Activated T-cell treated with anti-CD3 and anti-CD28 coated beads for 24 hours (primary cell): ENCODE measurements around the gene STK11.

Source experiments
- DNase-seq: peaks from one replicate; pipeline ENCODE4 v3.0.0-alpha.2; 2020; ENCODE audit warnings: low read depth

STK11 gene, protein sequence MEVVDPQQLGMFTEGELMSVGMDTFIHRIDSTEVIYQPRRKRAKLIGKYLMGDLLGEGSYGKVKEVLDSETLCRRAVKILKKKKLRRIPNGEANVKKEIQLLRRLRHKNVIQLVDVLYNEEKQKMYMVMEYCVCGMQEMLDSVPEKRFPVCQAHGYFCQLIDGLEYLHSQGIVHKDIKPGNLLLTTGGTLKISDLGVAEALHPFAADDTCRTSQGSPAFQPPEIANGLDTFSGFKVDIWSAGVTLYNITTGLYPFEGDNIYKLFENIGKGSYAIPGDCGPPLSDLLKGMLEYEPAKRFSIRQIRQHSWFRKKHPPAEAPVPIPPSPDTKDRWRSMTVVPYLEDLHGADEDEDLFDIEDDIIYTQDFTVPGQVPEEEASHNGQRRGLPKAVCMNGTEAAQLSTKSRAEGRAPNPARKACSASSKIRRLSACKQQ

GRCh38 chr19:1205114-1206099 is at the start of gene STK11:
Gene STK11, plus strand, starts transcription at chr19:1205778. Its CDS starts 1,136 bp downstream, at chr19:1206914.
- DNase-seq, result peak; percentile 99

GRCh38 chr19:1156305-1156801 is 49.2 kb upstream of the STK11 start:
- DNase-seq, result no peak

DNA sequence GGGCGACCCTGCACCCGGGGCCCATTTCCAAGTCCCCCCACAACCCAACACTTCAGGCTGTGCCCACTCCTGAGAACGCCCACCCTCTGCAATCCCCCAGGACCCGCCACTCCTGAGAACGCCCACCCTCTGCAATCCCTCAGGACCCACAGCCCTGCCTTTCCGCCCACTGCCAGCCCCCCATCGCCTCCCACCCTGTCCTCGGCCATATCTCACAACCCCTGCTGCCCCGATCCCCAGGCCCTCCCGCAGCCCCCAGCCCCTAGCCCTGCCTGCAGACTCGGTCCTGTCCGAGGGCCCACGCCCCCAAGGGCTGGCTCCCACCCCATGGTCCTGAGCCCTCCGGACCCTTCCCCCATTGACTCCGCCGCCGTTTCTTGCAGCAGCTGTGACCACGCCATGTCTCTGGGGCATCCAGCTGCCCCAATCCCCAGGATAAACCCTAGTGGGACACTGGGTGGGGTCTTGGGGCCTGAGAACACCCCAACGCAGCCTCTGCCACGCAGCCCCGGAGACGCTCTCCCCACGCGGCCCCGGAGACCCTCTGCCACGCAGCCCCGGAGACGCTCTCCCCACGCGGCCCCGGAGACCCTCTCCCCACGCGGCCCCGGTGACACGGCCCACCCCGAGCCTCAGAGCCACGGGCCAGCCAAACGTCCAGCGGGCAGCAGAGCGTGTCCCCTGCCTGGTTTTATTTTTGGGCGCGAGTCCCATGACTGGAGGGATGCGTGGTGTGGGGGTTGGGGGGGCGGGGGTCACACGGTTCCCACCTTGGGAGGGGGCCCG is 48.6 kb upstream of the STK11 start:
- DNase-seq, result no peak

GRCh38 chr19:1157931-1158884 is 47.4 kb upstream of the STK11 start:
- no peak for DNase-seq

GRCh38 chr19:1158885-1159448 is 46.6 kb upstream of the STK11 start:
- no peak for DNase-seq

- no peak for DNase-seq
These were observed 45.5 kb upstream of the STK11 start for GRCh38 chr19:1159864-1160595.

- DNase-seq, result no peak
These were observed 43.9 kb upstream of the STK11 start for GRCh38 chr19:1161716-1162115.

- no peak for DNase-seq
These were observed 42.9 kb upstream of the STK11 start for GRCh38 chr19:1162404-1163282.

- no peak for DNase-seq
These were observed 42.2 kb upstream of the STK11 start for GRCh38 chr19:1163283-1163933.

DNA sequence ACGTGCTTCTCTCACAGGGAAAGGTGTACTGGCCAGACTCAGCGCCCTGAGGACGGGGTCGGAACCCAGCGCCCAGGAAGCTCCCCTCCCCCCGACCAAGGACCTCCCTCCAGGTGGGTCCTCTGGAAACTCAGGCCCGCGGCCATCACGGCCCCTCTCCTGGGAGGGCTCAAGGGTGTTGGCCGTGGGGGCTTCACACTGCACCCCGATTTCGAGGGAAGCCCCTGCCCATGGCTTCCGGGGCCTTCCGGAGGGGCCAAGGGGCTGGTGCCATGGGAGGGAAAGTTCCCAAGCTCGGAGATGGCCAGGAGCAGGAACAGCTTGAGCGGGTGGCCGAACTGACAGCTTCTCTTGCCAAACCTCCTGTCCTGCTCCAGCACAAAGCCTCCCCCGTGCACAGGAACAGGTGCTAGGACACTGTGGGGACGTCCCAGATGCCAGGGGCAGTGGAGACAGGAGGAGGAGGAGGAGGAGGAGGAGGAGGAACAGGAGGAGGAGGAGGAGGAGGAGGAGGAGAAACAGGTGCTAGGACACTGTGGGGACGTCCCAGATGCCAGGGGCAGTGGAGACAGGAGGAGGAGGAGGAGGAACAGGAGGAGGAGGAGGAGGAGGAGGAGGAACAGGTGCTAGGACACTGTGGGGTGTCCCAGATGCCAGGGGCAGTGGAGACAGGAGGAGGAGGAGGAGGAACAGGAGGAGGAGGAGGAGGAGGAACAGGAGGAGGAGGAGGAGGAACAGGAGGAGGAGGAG is 41.5 kb upstream of the STK11 start:
- no peak for DNase-seq

DNA sequence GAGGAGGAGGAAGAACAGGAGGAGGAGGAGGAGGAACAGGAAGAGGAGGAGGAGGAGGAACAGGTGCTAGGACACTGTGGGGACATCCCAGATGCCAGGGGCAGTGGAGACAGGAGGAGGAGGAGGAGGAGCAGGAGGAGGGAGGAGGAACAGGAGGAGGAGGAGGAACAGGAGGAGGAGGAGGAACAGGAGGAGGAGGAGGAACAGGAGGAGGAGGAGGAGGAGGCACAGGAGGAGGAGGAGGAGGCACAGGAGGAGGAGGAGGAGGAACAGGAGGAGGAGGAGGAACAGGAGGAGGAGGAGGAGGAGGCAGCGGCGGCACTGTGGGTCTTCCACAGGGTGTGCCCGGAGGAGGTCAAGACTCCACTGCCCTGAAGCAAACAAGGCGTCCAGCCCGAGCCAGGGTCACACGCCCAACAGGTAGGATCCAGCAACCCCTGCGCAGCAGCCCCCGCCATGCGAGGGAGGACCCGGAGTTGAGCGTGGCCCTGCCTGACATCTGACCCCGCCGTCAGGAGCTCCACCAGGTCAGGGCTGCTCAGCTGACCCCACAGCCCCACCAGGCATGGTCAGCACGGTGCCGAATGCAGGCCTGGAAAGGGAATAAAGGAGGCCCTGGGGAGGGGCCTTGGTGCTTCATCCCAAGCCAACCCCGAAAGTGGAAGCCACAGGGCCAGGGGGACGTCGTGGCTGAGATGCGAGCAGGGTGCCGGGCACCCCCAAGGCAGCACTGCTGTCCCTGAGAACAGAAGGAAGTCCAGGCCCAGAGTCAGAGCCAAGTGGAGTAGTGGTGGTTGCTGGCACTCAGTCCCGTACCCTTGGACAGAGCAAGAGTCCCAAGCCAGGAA is 40.7 kb upstream of the STK11 start:
- no peak for DNase-seq

- no peak for DNase-seq
These were observed 38.6 kb upstream of the STK11 start for GRCh38 chr19:1166872-1167573.

- DNase-seq, result no peak
These were observed 37.6 kb upstream of the STK11 start for GRCh38 chr19:1167687-1168571.

DNA sequence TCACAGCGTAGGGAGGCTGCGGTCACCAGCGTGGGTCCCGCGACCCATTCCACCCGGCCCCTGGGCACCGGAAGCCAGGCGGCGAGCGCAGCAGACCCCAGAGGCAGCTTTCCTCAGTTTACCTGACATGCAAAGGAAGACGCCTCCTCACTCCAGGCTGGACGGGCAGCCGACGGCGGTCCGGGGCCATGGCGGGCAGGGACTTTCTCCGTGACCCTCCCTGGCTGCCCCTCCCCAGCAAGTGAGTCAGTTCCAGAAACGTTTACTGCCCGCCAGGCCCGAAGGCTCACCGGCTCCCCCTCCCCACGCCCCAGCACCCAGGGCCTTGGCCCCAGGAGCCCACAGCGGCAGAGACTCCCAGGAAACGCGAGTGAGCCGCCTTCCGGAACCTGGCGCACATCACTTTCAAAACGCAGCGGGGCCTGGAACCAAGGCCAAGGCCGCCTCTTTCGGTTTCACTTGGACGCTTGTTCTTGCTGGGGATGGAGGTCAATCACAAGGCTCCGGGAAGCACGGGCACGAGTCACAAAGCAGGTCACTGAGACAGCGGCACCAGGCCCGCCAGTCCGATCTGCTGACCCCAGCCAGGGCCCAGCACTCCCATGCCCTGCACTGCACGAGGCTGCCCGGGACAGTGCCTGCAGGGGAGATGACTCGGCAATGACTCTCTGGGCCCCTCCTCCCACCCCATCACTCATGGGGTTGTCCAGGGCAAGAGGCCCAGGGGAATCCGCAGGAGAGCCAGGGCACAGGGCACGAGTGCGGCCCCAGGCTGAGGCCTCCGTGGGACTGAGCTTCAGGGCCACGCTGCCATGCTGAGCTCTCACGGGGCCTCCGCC is 36.8 kb upstream of the STK11 start:
- no peak for DNase-seq
